Endothelial cell of umbilical vein (primary cell): ENCODE results near the gene PXMP2. TPM values are rescaled to one million over a fixed set of nuclear protein-coding genes. Genes with fewer than 3 reads are reported as not detected.

Experiments used
- BruUV-seq: library from RNA; stranded (reverse); fragments of 400-500 nt; replicated peaks from 2 replicates; lab custom pipeline; 2021; lab: Mats Ljungman, UMichigan
- CTCF ChIA-PET: fragments of 300-600, 350-600 bp; sonication (Branson Sonifier 250); formaldehyde crosslinking; loops from one replicate; lab custom pipeline; 2021; ENCODE audit warnings: antibody characterized with exemption, inconsistent platforms; lab: Charles Lee
- POLR2A ChIA-PET: fragments of 300-600, 350-600 bp; sonication (Branson Sonifier 250); formaldehyde crosslinking; loops from one replicate; lab custom pipeline; 2021; ENCODE audit warnings: antibody characterized with exemption, inconsistent platforms; lab: Charles Lee
- DNase-seq: peaks from one replicate; pipeline ENCODE4 v3.0.0-alpha.2; 2011; ENCODE audit warnings: low read depth, low spot score
- FAIRE-seq: peaks from 2 replicates; lab custom pipeline; 2011; peaks lifted over from hg19 to GRCh38; lab: Jason Lieb, UNC
- H2AFZ ChIP-seq: 2 replicates; pipeline ENCODE4 v1.6.0; 2012; ENCODE audit warnings: low read depth, low read length, control low read depth, inconsistent platforms
- H3K27ac ChIP-seq: 2 replicates; pipeline ENCODE4 v1.5.1; 2011; ENCODE audit warnings: low read depth, mild to moderate bottlenecking, control low read depth, low read length, moderate library complexity; ENCODE audit not compliant: insufficient read depth
- H3K27me3 ChIP-seq, 2 experiments: 2 replicates each; pipeline versions ENCODE4 v1.6.0 to v1.6.1; 2011; ENCODE audit warnings: low read length in 2 of 2, mixed read lengths in 1 of 2; ENCODE audit not compliant: control insufficient read depth in 2 of 2, insufficient read depth in 2 of 2
- H3K36me3 ChIP-seq, 2 experiments: 2 replicates in 1 of 2; 3 replicates in 1 of 2; pipeline ENCODE4 v1.5.1; 2011; ENCODE audit warnings: low read length in 2 of 2, mild to moderate bottlenecking in 1 of 2, moderate library complexity in 1 of 2; ENCODE audit not compliant: control insufficient read depth in 2 of 2, insufficient read depth in 2 of 2; ENCODE audit errors: extremely low read depth in 1 of 2
- H3K4me1 ChIP-seq: 3 replicates; pipeline ENCODE4 v1.5.1; 2011; ENCODE audit warnings: mild to moderate bottlenecking, low read length; ENCODE audit not compliant: control insufficient read depth, insufficient read depth; ENCODE audit errors: extremely low read depth
- H3K4me2 ChIP-seq: 2 replicates; pipeline ENCODE4 v1.6.1; 2011; ENCODE audit warnings: low read length, control low read depth, mixed read lengths; ENCODE audit not compliant: insufficient read depth
- H3K4me3 ChIP-seq, 3 experiments: fragments of 200-600 bp in 1 of 3; sonication (generic), shearing (Covaris generic) in 1 of 3; replicated peaks in 1 of 3; 2 replicates each; pipeline ENCODE4 v1.5.1; 2011 to 2016; ENCODE audit warnings: control low read depth in 3 of 3, low read length in 3 of 3, mild to moderate bottlenecking in 2 of 3, inconsistent platforms in 1 of 3, low read depth in 1 of 3, moderate library complexity in 1 of 3; ENCODE audit not compliant: insufficient read depth in 1 of 3
- H3K79me2 ChIP-seq: 2 replicates; pipeline ENCODE4 v1.6.0; 2012; ENCODE audit warnings: low read length, inconsistent platforms; ENCODE audit not compliant: control insufficient read depth, insufficient read depth
- H3K9ac ChIP-seq: replicated peaks from 2 replicates; pipeline ENCODE3; 2011; ENCODE audit warnings: low read length, control low read depth; ENCODE audit not compliant: insufficient read depth; ENCODE audit errors: extremely low read depth
- H3K9me1 ChIP-seq: replicated peaks from 3 replicates; pipeline ENCODE4 v1.6.0; 2011; ENCODE audit warnings: mild to moderate bottlenecking, low read length; ENCODE audit not compliant: control insufficient read depth, insufficient read depth; ENCODE audit errors: extremely low read depth
- H3K9me3 ChIP-seq: replicated peaks from 2 replicates; pipeline ENCODE4 v1.5.1; 2012; ENCODE audit warnings: low read length, inconsistent platforms; ENCODE audit not compliant: control insufficient read depth, insufficient read depth
- H4K20me1 ChIP-seq: replicated peaks from 2 replicates; pipeline ENCODE3; 2011; ENCODE audit warnings: mild to moderate bottlenecking, low read length; ENCODE audit not compliant: control insufficient read depth, insufficient read depth; ENCODE audit errors: extremely low read depth
- CTCF ChIP-seq, 2 donors: IDR thresholded peaks; 1 replicate in 1 of 2; 2 replicates in 1 of 2; pipeline ENCODE4 v1.5.1; 2011; ENCODE audit warnings: low read length in 2 of 2, mild to moderate bottlenecking in 2 of 2, moderate library complexity in 2 of 2, control low read depth in 1 of 2, inconsistent platforms in 1 of 2, low read depth in 1 of 2; ENCODE audit not compliant: insufficient read depth in 1 of 2; ENCODE audit errors: extremely low read depth in 1 of 2
- EZH2 ChIP-seq: IDR thresholded peaks from 2 replicates; pipeline ENCODE4 v1.6.1; 2012; ENCODE audit warnings: borderline replicate concordance, low read depth, mild to moderate bottlenecking, moderate library complexity, low read length, inconsistent platforms; ENCODE audit not compliant: severe bottlenecking
- FOS ChIP-seq: IDR thresholded peaks from 2 replicates; pipeline ENCODE4 v1.6.1; 2011; ENCODE audit warnings: mild to moderate bottlenecking, low read length, moderate library complexity, borderline replicate concordance; ENCODE audit not compliant: insufficient read depth
- GATA2 ChIP-seq: IDR thresholded peaks from 2 replicates; pipeline ENCODE4 v1.7.0; 2011; ENCODE audit warnings: low read depth, mild to moderate bottlenecking, moderate library complexity, mixed read lengths, low read length; ENCODE audit not compliant: insufficient read length, insufficient read depth
- JUN ChIP-seq: IDR thresholded peaks from 2 replicates; pipeline ENCODE4 v1.6.1; 2011; ENCODE audit warnings: borderline replicate concordance, low read depth; ENCODE audit not compliant: insufficient read length, insufficient read depth
- MAX ChIP-seq: IDR thresholded peaks from 2 replicates; pipeline ENCODE4 v1.6.1; 2011; ENCODE audit not compliant: insufficient read depth, insufficient read length
- MYC ChIP-seq: IDR thresholded peaks from one replicate; pipeline ENCODE4 v1.6.1; 2011; ENCODE audit warnings: mild to moderate bottlenecking, low read depth, low read length
- POLR2A ChIP-seq: IDR thresholded peaks from 2 replicates; pipeline ENCODE4 v1.6.1; 2012; ENCODE audit warnings: low read depth, mild to moderate bottlenecking, control low read depth, low read length
- POLR2AphosphoS5 ChIP-seq: IDR thresholded peaks from 2 replicates; pipeline ENCODE4 v1.6.1; 2012; ENCODE audit warnings: low read depth, mild to moderate bottlenecking, control low read depth, low read length, moderate library complexity; ENCODE audit not compliant: insufficient read depth
- dilution Hi-C: fragments of 300-500 bp; cut with MboI; formaldehyde crosslinking; loops from one replicate; pipeline ENCODE4 v1.15.0; 2019; ENCODE audit warnings: low sequenced_read_pairs; ENCODE audit not compliant: extremely low pct_ligation_motif_present
- intact Hi-C: fragments of 100-400 bp; cut with micrococcal nuclease; formaldehyde crosslinking; loops from one replicate; pipeline ENCODE4 v1.10.0; 2022
- polyA plus RNA-seq, 4 experiments: library from polyadenylated mRNA; depleted of rRNA in 3 of 4; stranded (reverse) in 3 of 4; unstranded in 1 of 4; fragments of >200 nt; gene quantifications; 2 replicates each; pipeline versions ENCODE4 v1.2.1 to v1.2.3, GENCODE V29; 2011 to 2012; ENCODE audit warnings: missing spikeins in 1 of 4
- total RNA-seq: library from RNA; stranded (reverse); gene quantifications from 2 replicates; pipeline ENCODE4 v1.2.3, GENCODE V29; 2021

PXMP2 gene
- total and polyA plus RNA-seq, 2 donors (not counting 3 experiments of a cell fraction or from before 2014, with no cell fraction given): 24.0 to 31.5 TPM

- Histone ChIP-seq H4K20me1 (no peaks in the 10 kb centered on the region), H3K27ac (no peak overlapping the region), H3K9ac (no peak overlapping the region), H3K4me1 (no peaks in the 10 kb centered on the region), H3K9me3 (no peaks in the 10 kb centered on the region), H3K9me1 (no peaks in the 10 kb centered on the region), H3K4me3 (no peak overlapping the region), H3K79me2 (no peaks in the 10 kb centered on the region), H3K4me2 (no peak overlapping the region), H3K27me3 (no peaks in the 10 kb centered on the region), H2AFZ (no peak overlapping the region), H3K36me3 (peaks cover 6 to 31% of the 10 kb centered on the region in 2 experiments)
- BruUV-seq: no TSS peak
- FAIRE-seq (no peak), DNase-seq (peak; percentile 11)
- ChIA-PET CTCF (no interaction called here), POLR2A (no interaction called here)
- dilution Hi-C loops (no loop called here), intact Hi-C loops (no loop called here)
- TF ChIP-seq EZH2 (no peak), POLR2A (no peak), GATA2 (no peak), JUN (no peak), MYC (no peak), POLR2AphosphoS5 (no peak), FOS (no peak), MAX (no peak), CTCF (IDR thresholded peaks at IDR 0.05; ENCODE audit: extremely low read depth in 1 of 2, insufficient read depth in 1 of 2, low read depth in 1 of 2, low read length in 2 of 2) (no peak)
Measured at GRCh38 chr12:132660052-132660451, 27.3 kb upstream of the PXMP2 start.
